CD4-positive, alpha-beta T cell (primary cell): ENCODE measurements around the gene PFKL. TPM values are rescaled to one million over a fixed set of nuclear protein-coding genes. Genes with fewer than 3 reads are reported as not detected.

Experiments
- ATAC-seq: fragments of 200-7000 bp; cut with Tn5 transposase; one replicate; pipeline ENCODE4 v1.10.0; 2022; ENCODE audit warnings: mild to moderate bottlenecking; ENCODE audit not compliant: poor library complexity
- CTCF ChIA-PET: fragments of 350-600 bp; sonication (Branson Sonifier 250); formaldehyde crosslinking; loops from one replicate; lab custom pipeline; 2021; ENCODE audit warnings: antibody characterized with exemption, inconsistent platforms; lab: Charles Lee
- POLR2A ChIA-PET: fragments of 350-600 bp; sonication (Branson Sonifier 250); formaldehyde crosslinking; loops from one replicate; lab custom pipeline; 2021; ENCODE audit warnings: antibody characterized with exemption, inconsistent platforms; lab: Charles Lee
- DNase-seq, 14 experiments: peaks; one replicate each; pipeline ENCODE4 v3.0.0-alpha.2; 2013 to 2020; ENCODE audit warnings: mixed read lengths in 2 of 14
- H3K27ac ChIP-seq, 2 donors: one replicate each; pipeline versions ENCODE4 v1.5.1 to v1.7.0; 2013; ENCODE audit warnings: low read length in 2 of 2, low read depth in 1 of 2, mild to moderate bottlenecking in 1 of 2
- H3K27me3 ChIP-seq, 2 experiments: 1 replicate in 1 of 2; 2 replicates in 1 of 2; pipeline versions ENCODE4 v1.6.1 to v1.7.0; 2013; ENCODE audit warnings: low read length in 2 of 2, control low read depth in 1 of 2, mild to moderate bottlenecking in 1 of 2, moderate library complexity in 1 of 2; ENCODE audit not compliant: insufficient read depth in 2 of 2, control insufficient read depth in 1 of 2
- H3K36me3 ChIP-seq: one replicate; pipeline ENCODE4 v1.6.1; 2013; ENCODE audit warnings: low read length, control low read depth; ENCODE audit not compliant: insufficient read depth
- H3K4me1 ChIP-seq: one replicate; pipeline ENCODE4 v1.6.1; 2013; ENCODE audit warnings: low read length, control low read depth; ENCODE audit not compliant: insufficient read depth
- H3K4me3 ChIP-seq: one replicate; pipeline ENCODE4 v1.5.1; 2013; ENCODE audit warnings: mild to moderate bottlenecking, low read length, moderate library complexity
- H3K9me3 ChIP-seq, 2 experiments: 1 replicate in 1 of 2; 2 replicates in 1 of 2; pipeline versions ENCODE4 v1.6.1 to v1.7.0; 2013; ENCODE audit warnings: low read length in 2 of 2, mild to moderate bottlenecking in 2 of 2, control low read depth in 1 of 2, moderate library complexity in 1 of 2; ENCODE audit not compliant: control insufficient read depth in 1 of 2, insufficient read depth in 1 of 2
- H3K27ac Mint-ChIP-seq: one replicate; pipeline ENCODE4 v1.8.0; 2020; ENCODE audit warnings: mixed read lengths
- H3K27me3 Mint-ChIP-seq: one replicate; pipeline ENCODE4 v1.8.0; 2021; ENCODE audit warnings: mixed read lengths
- H3K36me3 Mint-ChIP-seq: one replicate; pipeline ENCODE4 v1.8.0; 2021; ENCODE audit warnings: low read depth, mixed read lengths
- H3K4me1 Mint-ChIP-seq: one replicate; pipeline ENCODE4 v1.8.0; 2021; ENCODE audit warnings: low read depth, mixed read lengths
- H3K4me3 Mint-ChIP-seq: one replicate; pipeline ENCODE4 v1.8.0; 2020; ENCODE audit warnings: mild to moderate bottlenecking, mixed read lengths
- H3K9me3 Mint-ChIP-seq: one replicate; pipeline ENCODE4 v1.8.0; 2020; ENCODE audit warnings: mixed read lengths
- CTCF ChIP-seq: fragments of 200-600 bp; IDR thresholded peaks from one replicate; pipeline ENCODE4 v1.8.0; 2022; ENCODE audit warnings: antibody characterized with exemption, mild to moderate bottlenecking
- intact Hi-C, 2 experiments: fragments of 100-400 bp; cut with DNase I in 1 of 2; cut with micrococcal nuclease in 1 of 2; formaldehyde crosslinking; loops; one replicate each; pipeline versions ENCODE4 v1.15.1 to v1.9.0; 2023 to 2025; cut with DNase I, micrococcal nuclease
- total RNA-seq, 174 experiments: library from RNA in 2 of 174; stranded (reverse) in 2 of 174; gene quantifications; one replicate each; pipeline ENCODE4 v1.2.3 and lab custom pipeline; 2021 to 2026

PFKL gene
- total RNA-seq, 2 experiments from 2014 or later = 115 to 117 TPM

DNA sequence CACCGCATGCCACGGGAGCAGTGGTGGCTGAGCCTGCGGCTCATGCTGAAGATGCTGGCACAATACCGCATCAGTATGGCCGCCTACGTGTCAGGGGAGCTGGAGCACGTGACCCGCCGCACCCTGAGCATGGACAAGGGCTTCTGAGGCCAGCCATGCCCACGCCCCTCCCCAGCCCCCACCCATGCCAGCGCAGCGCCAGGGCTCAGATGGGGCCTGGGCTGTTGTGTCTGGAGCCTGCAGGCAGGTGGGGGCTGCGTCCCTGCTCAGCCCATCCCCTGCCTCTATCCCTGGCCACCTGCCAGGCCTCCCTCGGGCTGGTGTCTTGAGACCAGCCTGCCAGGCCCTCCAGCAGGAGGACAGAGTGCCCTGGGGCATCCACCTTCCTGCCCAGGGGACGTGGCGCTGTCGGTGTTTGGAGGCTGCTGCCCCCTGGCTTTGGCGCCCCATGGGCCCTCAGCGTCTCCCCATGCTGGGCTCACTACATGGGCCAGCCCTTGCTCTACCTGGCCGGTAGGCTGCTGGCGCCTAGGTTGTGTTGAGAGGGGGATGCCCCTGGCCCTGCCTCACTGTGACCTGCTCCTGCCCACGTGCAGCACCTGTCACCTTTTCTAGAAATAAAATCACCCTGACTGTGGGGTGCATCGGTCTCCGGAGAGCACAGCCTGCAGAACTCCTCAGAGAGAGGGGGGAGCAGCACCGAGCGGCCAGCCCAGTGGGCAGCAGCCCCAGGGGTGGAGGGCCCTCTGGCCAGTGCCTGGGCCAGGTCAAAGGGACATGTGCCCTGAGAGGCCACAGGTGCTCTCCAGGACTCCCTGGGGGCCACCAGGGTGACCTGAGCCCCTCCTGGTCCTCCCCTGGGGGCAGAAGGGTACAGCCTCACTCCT, 27.1 kb downstream of the PFKL start:
- Histone ChIP-seq H3K4me1 (no peaks in the 10 kb centered on the region), H3K36me3 (peaks cover 46% of the 10 kb centered on the region), H3K4me3 (no peak overlapping the region), H3K27ac (no peak overlapping the region), H3K9me3 (no peaks in the 10 kb centered on the region), H3K27me3 (no peaks in the 10 kb centered on the region)
- intact Hi-C loops = no loop called here
- DNase-seq = no peak
- no peaks in the 10 kb centered on the region for H3K4me1 Mint-ChIP-seq
- POLR2A ChIA-PET = no interaction called here
- H3K36me3 Mint-ChIP-seq = peaks cover 15% of the 10 kb centered on the region
- H3K4me3 Mint-ChIP-seq = no peak overlapping the region
- no peaks in the 10 kb centered on the region for H3K27me3 Mint-ChIP-seq
- H3K9me3 Mint-ChIP-seq = no peaks in the 10 kb centered on the region
- no peak for ATAC-seq
- TF ChIP-seq CTCF = no peak
- CTCF ChIA-PET = no interaction called here
- H3K27ac Mint-ChIP-seq = no peak overlapping the region

DNA sequence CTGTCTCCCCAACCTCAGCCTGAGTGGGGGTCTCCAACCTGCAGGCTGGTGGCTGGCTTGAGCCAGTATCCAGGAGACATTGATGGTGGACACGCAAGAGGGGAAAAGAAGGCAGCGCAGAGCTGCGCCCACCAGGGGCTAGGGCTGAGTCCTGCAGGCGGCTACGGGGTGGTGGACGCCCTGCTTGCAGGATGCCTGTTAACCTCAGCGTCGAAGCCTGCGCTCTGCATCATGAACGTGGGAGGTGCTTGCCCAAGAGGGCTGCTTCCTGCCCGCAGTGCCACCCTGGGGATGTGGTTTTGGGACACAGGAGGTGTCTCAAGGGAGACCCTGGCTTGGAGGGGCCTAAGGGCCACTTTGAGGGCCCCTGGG, 27.7 kb downstream of the PFKL start:
- intact Hi-C loops = no loop called here
- Mint-ChIP-seq H3K4me3 (no peak overlapping the region), H3K27me3 (no peaks in the 10 kb centered on the region), H3K9me3 (no peaks in the 10 kb centered on the region), H3K4me1 (no peaks in the 10 kb centered on the region), H3K27ac (no peak overlapping the region), H3K36me3 (peaks cover 15% of the 10 kb centered on the region)
- DNase-seq (no peak), ATAC-seq (peak; percentile 15)
- no peak for TF ChIP-seq CTCF
- no peak overlapping the region for H3K27ac ChIP-seq
- ChIA-PET POLR2A (no interaction called here), CTCF (no interaction called here)
- no peak overlapping the region for H3K4me3 ChIP-seq
- peaks cover 45% of the 10 kb centered on the region for H3K36me3 ChIP-seq
- H3K4me1 ChIP-seq = no peaks in the 10 kb centered on the region
- no peaks in the 10 kb centered on the region for H3K27me3 ChIP-seq
- H3K9me3 ChIP-seq = no peaks in the 10 kb centered on the region

DNA sequence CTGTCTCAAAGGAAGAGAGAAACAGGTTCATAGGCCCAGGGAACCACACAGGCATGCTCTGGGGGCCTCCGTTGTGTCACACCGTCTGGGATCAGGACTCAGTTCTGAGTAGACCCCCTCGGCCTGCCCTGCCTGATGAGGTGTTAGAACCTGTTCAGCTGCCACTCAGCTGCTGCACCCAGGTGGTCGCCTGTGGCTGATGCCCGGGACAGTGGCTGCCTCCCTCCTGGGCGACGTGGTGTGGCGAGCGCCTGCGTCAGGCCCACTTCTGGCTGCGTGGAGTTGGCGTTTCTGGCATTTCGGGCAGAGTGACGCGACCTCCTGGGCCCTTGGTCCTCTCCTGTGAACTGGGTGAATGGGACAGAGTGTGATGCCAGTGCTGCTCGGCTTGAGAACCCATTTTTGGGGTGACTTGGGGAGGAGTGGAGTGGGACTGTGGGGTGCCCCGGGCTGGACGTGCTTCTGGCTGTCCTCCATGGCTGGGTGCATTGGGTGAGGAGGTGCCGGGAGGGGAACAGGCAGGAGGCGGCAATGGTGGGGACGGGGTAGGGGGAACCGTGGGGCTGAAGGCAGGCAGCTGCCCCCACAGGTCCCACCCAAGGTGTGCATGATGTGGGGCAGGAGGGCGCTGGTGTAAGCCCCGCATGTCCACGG, 28.5 kb downstream of the PFKL start:
- TF ChIP-seq CTCF = no peak
- no peak overlapping the region for H3K27ac Mint-ChIP-seq
- no peak for ATAC-seq

More for the DNA sequence above, 28.5 kb downstream of the PFKL start:
- DNase-seq = no peak
- H3K9me3 ChIP-seq = no peaks in the 10 kb centered on the region
- CTCF ChIA-PET = no interaction called here
- H3K27me3 ChIP-seq = no peaks in the 10 kb centered on the region
- no peak overlapping the region for H3K27ac ChIP-seq
- no peaks in the 10 kb centered on the region for H3K4me1 Mint-ChIP-seq
- no peak overlapping the region for H3K4me3 ChIP-seq
- peaks cover 8% of the 10 kb centered on the region for H3K36me3 Mint-ChIP-seq
- intact Hi-C loops = no loop called here
- no peak overlapping the region for H3K4me3 Mint-ChIP-seq
- H3K9me3 Mint-ChIP-seq = no peaks in the 10 kb centered on the region
- no peaks in the 10 kb centered on the region for H3K4me1 ChIP-seq
- POLR2A ChIA-PET = no interaction called here
- H3K36me3 ChIP-seq = peaks cover 40% of the 10 kb centered on the region
- no peaks in the 10 kb centered on the region for H3K27me3 Mint-ChIP-seq
